GM18909 (cell line): ENCODE measurements around the gene SRPRB.
"Not testable (repeated sequence)": the region's sequence is repeated elsewhere in the genome, so short reads cannot be mapped to it uniquely, and the experiment has no call there.

Source experiments
- ATAC-seq: cut with Tn5 transposase; IDR thresholded peaks from one replicate; pipeline ENCODE4 v1.9.1; 2021; ENCODE audit warnings: mild to moderate bottlenecking; ENCODE audit not compliant: unreplicated experiment, poor library complexity

The SRPRB gene

DNA sequence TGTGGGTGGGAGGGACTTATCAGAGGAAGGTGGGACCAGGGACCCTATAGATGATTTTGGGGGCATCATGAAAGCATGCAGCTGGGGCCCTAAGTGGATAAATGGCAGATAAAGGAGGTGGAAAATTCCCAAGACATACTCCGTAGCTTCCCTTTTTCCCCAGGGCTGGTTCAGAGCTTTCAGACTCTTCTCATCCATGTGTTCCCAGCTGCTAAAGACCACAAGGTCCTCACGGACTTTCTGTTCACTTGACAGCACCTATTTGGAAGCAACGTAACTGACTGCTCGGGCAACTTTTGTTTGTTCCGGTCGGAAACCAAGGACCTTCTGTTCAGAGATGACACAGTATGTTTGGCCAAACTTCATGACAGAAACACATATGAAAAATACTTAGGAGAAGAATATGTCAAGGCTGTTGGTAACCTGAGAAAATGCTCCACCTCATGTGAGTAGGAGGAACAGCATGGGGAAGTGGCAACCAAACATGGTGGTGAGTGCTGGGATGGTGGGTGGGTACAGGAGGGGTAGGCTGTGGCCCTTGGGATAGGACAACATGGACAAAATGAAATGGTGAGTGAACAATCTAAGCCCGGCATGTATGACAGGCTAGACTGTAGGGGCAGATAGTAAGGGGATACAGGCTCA, 28.7 kb upstream of the SRPRB start:
- no peak for ATAC-seq

DNA sequence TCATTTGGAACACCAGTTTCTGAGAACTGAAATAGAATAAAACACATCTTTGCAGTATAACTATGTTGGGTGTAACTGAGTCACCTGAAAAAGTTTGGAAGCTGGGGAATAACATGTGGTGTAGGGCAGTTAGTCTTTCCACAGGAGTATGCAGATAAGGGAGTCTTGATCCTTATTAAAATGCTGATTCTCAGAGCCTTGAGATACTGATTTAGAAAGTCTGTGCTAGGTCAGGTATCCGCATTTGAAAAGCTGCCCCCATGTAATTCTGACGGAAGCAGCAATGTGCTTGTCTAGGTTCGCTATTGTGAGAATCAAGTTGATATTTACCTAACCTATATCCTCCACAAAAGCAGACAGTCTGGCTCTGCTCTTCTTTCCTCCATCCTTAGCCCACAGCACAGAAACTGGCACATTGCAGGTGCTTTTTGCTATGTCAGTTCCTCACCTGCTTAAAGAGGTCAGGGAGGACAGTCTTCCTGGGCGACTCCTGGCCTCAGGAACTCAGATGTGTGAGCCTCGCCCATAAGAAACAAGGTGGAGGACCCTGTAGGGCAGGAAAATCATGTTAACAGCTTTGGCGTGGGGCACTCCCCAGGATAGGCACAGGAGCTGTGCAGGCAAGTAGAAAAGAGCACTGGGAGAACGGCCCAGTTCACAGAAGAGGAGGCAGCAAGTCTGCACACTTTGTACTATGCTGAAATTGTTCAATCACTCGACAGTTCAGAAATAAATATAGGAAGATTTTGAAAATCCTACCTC, 27.6 kb upstream of the SRPRB start:
- no peak for ATAC-seq

DNA sequence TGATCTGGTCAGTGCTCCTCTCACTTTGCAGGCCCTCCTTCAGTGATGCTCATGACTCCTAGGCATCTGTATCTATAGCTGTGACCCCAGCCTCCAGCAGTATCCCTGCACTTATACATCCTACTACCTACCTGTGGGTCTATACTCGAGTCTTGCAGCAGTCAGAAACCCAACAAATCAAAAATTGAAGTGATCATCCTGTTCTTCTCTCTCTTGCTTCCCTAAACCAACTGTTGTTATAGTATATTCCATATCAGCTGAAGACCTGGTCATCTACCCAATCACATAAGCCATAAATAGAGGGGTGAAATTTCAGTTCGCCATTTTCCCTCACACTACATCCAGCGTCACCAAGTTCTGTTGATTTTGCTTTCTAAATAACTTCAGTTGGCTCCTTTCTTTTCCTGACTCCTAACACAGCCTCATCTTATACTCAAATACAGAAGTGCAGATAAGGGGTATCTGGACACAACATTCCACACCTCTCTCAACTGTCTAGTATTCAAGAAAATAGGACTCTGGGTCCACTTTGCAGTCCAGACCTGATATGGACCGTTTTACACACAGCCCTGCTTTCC, 25.9 kb upstream of the SRPRB start:
- ATAC-seq: no peak

DNA sequence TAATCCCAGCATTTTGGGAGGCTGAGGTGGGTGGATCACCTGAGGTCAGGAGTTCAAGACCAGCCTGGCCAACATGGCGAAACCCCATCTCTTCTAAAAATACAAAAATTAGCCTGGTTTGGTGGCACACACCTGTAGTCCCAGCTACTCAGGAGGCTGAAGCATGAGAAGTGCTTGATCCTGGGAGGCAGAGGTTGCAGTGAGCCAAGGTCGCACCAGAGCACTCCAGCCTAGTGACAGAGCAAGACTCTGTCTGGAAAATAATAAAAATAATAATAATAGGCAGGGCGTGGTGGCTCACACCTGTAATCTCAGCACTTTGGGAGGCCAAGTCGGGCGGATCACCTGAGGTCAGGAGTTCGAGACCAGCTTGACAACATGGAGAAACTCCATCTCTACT, 24.9 kb upstream of the SRPRB start:
- ATAC-seq: not testable (repeated sequence)

DNA sequence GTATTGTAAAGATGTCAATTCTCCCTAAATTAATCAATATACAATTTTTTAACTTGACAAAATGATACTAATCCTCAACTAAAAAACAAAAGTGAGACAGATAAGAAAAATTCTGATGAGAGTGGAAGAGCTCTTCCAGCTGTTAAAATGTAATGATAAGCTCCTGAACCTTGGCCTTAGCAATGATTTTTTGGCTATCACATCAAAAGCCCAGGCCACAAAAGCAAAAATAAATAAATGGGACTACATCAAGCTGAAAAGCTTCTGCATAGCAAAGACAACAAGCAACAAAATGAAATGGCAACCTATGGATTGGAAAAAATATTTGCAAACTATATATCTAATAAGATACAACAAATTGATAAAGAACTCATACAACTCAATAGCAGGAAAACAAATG, 24.0 kb upstream of the SRPRB start:
- no peak for ATAC-seq

DNA sequence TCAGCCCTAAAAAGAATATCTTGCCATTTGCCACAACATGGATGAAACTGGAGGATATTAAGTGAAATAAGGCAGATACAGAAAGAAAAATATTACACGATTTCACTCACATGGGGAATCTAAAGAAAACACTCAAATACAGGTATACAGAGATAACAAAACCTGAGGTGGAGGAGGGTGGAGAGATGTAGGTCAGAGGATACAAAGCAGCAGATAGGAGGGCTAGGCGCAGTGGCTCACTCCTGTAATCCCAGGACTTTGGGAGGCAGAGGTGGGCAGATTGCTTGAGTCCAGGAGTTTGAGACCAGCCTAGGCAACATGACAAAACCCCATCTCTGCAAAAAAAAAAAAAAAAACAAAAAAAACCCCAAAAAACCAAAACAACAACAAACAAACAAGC, 23.2 kb upstream of the SRPRB start:
- ATAC-seq: no peak

DNA sequence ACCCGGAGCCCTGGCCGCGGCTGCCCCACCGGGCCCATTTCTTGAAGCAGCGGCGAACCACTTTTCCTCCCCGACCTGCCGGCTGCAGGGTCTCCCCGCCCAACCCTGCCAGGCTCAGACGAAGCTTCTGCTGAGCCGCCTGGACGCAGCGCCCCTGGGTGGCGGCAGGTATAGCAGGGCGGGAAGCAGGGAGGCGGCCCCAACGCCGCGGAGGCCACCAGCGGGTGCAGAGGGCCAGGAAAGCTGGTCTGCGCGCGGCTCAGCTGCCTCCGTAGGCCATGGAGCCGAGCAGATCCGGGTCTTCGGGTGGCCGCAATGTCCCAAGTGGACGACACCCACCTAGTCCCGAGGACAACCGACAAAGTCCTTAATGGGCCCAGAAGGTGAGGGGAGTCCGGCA, 21.9 kb upstream of the SRPRB start:
- no peak for ATAC-seq

DNA sequence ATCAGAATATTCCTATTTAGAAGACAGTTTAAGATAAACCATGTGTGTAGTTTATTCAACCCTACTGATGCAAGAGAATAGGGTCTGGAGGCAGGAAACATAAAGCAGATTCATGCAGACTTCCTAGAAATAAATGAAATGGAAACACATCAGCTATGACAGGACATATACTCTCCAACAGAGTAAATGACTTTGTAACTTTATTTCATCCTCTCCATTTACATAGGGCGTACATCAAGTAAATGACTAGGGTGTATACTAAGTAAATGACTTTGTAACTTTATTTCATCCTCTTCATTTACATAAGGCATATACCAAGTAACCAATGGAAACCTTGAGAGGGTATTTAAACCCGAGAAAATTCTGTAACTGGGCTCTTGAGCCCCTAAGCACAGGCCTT, 17.6 kb upstream of the SRPRB start:
- no peak for ATAC-seq

DNA sequence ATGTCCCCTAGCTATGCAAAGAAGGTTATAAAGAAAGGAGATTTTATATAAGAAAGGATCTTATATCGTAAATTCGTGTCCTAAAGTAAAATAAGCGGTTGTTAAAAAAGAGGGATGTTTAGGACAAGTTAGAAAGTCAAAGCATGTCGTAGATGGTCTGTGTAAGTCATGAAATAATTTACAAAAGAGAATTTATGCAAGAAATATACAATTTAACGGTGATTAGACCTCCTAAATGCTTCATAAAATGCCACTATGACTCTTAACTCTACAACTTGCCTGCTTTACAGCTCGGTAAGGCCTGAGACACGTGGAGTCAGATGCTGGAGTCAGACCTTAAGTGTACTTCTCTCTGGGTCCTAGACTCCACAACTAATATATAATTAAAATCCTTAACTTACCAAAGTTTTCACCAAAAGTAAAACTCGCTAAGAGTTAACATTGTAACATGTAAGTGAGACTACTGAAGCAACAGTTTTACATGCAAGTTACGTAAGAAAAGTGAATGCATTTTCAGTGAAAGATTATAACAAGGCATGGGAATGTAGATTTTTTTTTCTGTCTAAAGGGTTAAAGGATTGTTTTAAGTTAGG, 13.3 kb upstream of the SRPRB start:
- no peak for ATAC-seq

DNA sequence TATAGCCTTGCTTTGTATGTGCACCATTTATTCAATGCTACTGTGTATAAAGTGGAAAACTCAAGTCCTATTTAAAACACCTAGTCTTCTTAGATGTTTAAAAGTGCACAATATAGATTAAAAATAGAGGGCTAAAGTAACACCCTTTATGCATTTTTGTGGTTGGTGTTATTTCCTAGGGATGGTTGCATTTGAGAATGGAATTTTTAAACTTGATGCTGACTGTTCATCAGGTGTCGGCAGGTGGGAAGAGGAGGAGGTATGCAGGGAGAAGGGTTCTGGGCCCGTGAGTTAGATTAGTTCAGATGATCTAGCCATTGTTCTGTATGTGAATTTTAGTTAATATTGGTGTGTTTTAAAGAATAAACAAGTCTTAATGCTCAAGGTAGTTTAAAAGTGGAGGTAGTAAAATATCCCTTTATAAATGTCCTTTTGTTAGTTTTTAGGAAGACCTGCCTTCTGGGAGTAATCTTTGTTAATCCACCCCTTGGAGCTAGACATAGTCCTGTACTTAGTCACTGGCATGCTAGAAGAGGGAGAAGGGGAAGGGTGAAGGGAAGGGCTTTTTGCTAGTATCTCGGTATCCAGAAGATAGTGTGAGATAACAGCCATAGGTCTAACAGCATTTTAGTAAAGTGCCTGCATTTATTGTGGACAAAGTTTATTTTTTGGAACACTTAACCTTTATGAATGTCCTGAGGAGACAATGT, 8.1 kb upstream of the SRPRB start:
- ATAC-seq: no peak

DNA sequence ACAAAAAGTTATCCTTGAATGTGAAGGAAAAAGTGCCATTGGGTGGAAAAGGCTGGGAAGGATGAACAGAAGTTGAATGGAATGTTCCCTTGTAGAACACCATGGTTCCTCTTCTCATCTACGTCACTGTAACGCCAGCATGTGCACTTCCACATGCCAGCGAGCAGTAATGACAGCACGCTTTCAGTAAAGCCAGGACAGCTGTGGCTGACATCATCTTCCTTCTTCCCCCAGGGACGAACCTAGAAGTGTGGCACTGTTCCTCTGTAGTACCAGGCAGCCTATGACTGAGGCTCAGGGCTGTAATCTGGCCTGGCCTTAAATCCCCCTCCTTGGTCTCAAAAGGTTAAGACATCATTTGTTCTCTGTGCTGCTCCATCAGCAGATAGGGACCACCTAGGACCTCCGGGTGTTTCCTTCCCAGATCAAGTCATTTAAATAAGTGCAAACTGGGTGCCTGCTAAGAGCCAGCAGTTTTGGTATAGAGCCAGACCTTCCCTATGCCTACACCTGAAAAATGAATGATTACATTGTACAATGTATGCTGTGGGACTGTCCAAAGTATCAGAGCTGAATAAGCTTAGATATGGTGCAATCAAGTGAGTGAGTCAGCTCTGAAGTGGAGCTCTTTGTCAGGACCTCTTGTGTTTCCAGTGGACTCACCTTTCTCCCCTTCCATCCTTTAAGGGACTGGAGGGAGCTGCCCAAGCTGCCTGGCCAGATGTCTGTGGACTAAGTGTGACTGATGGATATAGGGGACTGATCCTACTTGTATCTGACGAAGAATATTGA, 5.6 kb upstream of the SRPRB start:
- ATAC-seq: no peak

DNA sequence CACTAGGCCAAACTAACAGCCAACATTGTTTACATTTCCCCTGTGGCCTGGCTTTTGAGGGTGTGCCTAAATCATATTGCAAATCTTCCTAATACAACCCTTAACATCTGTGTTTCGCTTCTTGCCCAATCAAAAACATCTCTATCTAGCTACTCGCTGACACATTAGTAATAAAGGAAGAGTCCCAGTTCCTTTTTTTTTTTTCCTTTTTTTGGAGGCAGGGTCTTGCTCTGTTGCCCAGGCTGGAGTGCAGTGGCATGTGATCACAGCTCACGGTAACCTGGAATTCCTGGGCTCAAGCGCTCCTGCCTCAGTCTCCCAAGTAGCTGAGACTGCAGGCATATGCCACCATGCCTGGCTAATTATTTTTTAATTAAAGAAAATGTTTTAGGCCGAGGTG, 2.1 kb upstream of the SRPRB start:
- no peak for ATAC-seq

DNA sequence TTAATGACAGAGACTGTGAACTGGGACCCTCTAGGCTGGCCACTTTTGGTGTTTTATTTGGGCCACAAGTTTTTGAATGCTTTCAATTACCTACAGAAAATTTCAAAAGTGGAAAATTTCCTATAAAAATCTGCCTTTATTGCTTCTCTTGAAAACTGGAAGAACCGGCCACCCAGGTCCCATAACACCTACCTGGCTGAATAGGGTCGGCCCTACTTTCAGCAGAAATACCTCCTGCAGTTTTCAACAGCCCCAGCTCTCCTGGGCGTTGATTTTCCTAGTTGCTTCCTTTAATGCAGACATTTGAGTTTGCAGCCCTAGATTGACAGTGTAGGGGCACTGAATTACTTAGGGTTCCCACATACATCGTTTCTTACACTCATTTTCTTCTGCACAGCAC, 719 bp upstream of the SRPRB start:
- ATAC-seq: no peak

DNA sequence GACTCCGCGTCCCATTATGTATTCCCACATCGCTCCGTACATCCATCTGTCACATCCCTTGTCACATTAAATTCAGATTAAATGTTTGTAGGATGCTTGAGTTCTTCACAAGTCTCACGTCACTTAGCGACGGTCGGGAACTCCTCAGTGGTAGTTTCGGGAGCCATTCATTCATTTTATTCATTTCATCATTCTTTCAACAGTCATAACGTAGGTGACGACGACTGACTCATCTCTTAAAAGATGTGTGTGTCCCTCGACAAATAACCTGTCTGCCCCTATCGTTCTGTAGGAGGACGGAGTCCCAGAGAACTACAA, 272 bp upstream of the SRPRB start:
- ATAC-seq: no peak

DNA sequence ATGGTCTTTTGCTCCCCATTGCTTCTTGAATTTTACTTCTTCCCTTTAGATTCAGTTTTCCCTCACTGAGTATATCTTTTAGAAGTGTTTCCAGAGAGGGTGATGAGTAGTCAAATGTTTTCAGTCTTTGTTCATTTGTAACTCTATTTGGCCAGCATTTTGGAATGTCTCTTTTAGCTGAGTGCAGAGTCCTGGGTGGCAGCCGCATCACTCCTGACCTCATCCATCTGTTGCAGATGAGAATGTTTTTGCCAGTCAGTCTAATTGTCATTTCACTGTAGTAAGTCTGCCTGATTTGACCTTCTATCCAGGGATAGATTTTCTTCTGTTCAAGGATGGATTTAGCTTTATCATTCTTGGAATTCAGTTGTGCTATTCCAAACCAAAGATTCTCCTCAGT, 7.3 kb downstream of the SRPRB start:
- no peak for ATAC-seq

DNA sequence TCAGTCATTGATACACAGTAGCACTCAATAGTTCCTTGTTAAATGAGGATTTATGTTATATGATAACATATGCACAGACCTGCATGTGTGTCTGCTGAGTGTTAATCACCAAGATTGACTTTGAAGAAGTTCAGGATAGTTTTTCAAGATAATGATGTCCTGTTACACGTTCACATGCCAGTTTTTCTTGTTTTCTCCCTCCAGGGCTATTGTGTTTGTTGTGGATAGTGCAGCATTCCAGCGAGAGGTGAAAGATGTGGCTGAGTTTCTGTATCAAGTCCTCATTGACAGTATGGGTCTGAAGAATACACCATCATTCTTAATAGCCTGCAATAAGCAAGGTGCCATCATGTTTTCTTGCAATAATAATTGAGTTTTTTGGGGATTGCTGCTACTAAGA, 9.8 kb downstream of the SRPRB start:
- no peak for ATAC-seq

DNA sequence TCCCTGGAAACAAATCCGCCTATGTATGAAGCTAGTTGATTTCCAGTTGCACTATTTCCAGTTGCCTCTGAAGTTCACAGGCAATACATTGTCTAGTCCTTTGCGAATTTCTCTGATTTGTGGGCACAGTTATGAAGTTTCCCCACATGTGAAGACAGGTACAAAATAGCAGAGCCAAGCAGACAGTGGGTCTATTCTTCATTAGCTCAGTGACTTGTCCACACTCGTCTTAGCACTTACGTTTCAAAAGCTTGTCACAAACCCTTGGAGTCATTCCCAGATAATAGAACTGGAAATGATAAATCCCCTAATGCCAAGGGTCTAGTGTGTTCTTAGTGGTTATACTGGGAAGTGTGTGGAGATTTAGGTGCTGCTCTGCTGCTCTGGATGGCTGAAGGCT, 14.5 kb downstream of the SRPRB start:
- ATAC-seq: no peak

DNA sequence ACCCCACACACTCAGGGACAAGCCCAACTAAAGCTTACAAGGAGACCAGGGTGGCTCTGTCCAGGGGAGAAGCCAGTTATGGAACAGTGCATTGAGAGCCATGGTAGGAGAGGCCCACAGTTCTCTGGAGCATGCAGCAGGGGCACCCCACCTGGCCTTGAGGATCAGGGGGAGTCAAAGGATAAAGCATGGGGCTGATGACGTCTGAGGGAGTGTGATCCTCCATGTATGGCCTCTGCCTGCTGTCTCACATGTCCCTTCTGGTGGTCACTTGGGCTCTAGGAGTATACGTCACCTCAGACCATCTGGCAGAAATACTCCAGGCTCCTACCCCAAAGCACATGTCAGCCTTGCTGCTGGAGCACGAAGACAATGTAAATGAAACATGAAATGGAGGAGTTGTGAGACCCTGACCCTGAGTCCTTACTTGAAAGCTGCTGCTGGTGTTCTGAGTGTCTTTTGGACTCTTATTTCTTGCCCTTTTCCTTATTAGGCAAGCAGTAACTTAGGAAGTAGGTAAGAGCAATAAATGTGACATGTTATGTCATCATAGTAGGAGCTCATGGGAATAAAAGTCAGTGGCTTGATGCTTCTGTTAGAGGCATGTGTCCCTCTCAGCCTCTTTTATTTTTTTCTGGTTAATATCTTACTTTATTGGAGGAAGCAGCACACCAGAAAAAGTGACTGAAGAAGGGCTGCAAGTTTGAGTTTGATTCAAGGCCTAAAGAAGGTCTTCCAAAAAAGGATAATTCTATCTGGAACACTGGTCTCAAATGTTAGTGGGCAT, 15.5 kb downstream of the SRPRB start:
- ATAC-seq: no peak

DNA sequence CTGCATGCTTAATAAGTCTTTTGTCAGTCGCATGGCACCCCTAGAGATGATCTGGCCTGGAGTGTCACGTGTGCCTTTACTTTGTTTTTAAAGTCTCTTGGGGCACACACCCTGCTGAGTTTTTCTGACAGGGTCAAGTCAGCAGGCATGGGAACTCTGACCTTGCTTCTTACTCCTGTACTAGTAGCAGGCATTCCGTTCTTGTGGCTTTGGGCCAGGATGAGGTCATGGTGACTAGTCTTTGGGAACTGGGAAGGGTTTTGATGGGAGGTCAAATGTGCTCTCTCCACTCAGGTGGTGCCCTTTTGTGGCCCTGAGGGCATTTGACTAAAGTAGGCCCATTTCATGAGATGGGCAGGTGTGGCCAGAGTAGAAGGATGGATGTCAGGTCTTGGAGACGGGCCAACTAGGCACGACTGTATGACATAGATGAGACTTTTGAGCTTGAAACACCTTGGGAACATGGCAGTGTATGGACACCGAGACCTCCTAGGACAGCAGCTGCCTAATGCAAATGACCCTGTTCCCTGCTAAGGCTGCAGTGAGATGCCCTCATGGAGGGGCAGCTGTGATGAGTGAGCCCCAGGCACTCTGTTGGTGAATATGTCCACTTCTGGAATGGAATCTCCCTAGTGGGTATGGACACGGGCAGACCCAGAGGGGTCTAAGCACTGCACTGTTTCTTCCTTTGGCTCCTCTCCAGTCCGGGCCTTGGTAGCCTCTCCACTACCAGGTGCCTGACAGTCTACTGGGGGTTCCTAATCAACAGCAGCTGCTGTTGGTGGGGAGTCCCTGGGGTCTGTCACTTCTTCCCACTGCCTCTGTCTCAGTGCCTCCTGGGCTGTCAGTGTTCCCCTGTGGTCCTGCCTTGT, 16.4 kb downstream of the SRPRB start:
- ATAC-seq: no peak
